ENCODE results near the gene WDR55. TPM values are rescaled to one million over a fixed set of nuclear protein-coding genes. Genes with fewer than 3 reads are reported as not detected.
A peak's percentile ranks its signal among the peaks of the same experiment; 100 is the strongest.

WDR55 gene
- total and polyA plus RNA-seq, 2 of the 8 experiments (the other 6 are each of a cell fraction or from before 2014, with no cell fraction given) = 15.3 to 22.7 TPM

- Histone ChIP-seq H3K27me3 (replicated peaks in 1 of 4; ENCODE audit: control insufficient read depth in 3 of 4, extremely low read depth in 1 of 4, insufficient read depth in 3 of 4, low read length in 3 of 4) (no peaks in the 10 kb centered on the region), H3K27ac (ENCODE audit: low read depth, low read length) (no peak overlapping the region), H3K56ac (replicated peaks; ENCODE audit: insufficient read length, low read depth, low read length) (peak overlapping the region; percentile 40)
These were observed 710 bp upstream of the WDR55 start for GRCh38 chr5:140664030-140664358.

More at GRCh38 chr5:140664030-140664358, 710 bp upstream of the WDR55 start:
- H3K4me1 ChIP-seq (replicated peaks in 1 of 4; ENCODE audit: control insufficient read depth in 3 of 4, insufficient read depth in 4 of 4, low read length in 3 of 4) = no peaks in the 10 kb centered on the region; a peak in 1 of 7 replicates
- no peak overlapping the region for H3K23ac ChIP-seq (ENCODE audit: insufficient read length)
- H2AFZ ChIP-seq (ENCODE audit: low read length) = peak overlapping the region; percentile 98
- peaks cover 0 to 19% of the 10 kb centered on the region in 2 experiments; a peak in 2 of 4 replicates for H3K79me2 ChIP-seq (ENCODE audit: control insufficient read depth in 1 of 2, insufficient read depth in 2 of 2, low read length in 2 of 2)
- no peak overlapping the region for H2BK12ac ChIP-seq (ENCODE audit: low read depth, low read length)
- H4K8ac ChIP-seq (ENCODE audit: extremely low read depth, insufficient read depth, low read length) = no peak overlapping the region
- no peak overlapping the region; a peak in 1 of 7 replicates for H3K9ac ChIP-seq (replicated peaks in 1 of 4; ENCODE audit: extremely low read depth in 1 of 4, low read depth in 3 of 4, low read length in 3 of 4)
- no peak overlapping the region for H2BK5ac ChIP-seq (ENCODE audit: low read depth, low read length)
- H3K4me3 ChIP-seq (ENCODE audit: extremely low read depth in 1 of 4, insufficient read depth in 2 of 4, low read depth in 3 of 4, low read length in 4 of 4) = peak overlapping the region; percentile 82 to 98 (median 94)
- CTCF ChIA-PET (ENCODE audit: partially characterized antibody) = interaction anchor here (0.8 to 2.1 kb wide), 3 partner anchors 11 to 56 kb away, joined by 3 to 4 read pairs (median 3); partner anchors contain the start of genes IK and NDUFA2
- POLR2A ChIA-PET (ENCODE audit: partially characterized antibody) = interaction anchor here (1.1 to 9.9 kb wide), 9 partner anchors 10 to 116 kb away, joined by 3 to 87 read pairs (median 7); partner anchors contain the start of genes DND1, HARS1, HARS2 and IK
- H3K79me1 ChIP-seq (ENCODE audit: low read depth, low read length) = peaks cover 3% of the 10 kb centered on the region; the same call in 1 of the 2 replicates
- H2BK20ac ChIP-seq (ENCODE audit: low read length) = peak overlapping the region; percentile 72; the same call in 1 of the 2 replicates
- no peak overlapping the region for H2BK120ac ChIP-seq (replicated peaks; ENCODE audit: low read depth, low read length)
- H4K91ac ChIP-seq (replicated peaks; ENCODE audit: insufficient read length, low read length) = no peak overlapping the region
- peak overlapping the region; percentile 92 to 93 for H3K4me2 ChIP-seq (ENCODE audit: insufficient read depth in 1 of 2, low read depth in 2 of 2, low read length in 2 of 2)
- no peak overlapping the region for H4K5ac ChIP-seq (ENCODE audit: insufficient read length, low read depth, low read length)
- no peak overlapping the region for H2AK5ac ChIP-seq (ENCODE audit: low read depth, low read length)
- DNase-seq (ENCODE audit: low read depth in 1 of 2, low spot score in 2 of 2) = no peak
- 60% methylated on average over 18 of the region's 18 CpGs; no CpG with 5 or more reads in 1 of the 2 experiments for WGBS, 2 experiments (ENCODE audit: extremely low coverage in 1 of 2, insufficient coverage in 1 of 2, insufficient read length in 1 of 2, insufficient replicate concordance in 2 of 2, low coverage in 1 of 2, low lambda C conversion rate in 2 of 2, missing lambda C conversion rate in 1 of 2)
- peaks cover 6% of the 10 kb centered on the region for H3K23me2 ChIP-seq (ENCODE audit: low read depth, low read length)
- TF ChIP-seq POLR2A (IDR thresholded peaks at IDR 0.05; ENCODE audit: control extremely low read depth in 1 of 2, low read depth in 2 of 2, low read length in 2 of 2) (no peak), KDM5A (IDR thresholded peaks at IDR 0.05; ENCODE audit: low read length) (no peak), SRF (IDR thresholded peaks at IDR 0.05; ENCODE audit: low read depth, low read length) (no peak), SAP30 (IDR thresholded peaks at IDR 0.05; ENCODE audit: insufficient read depth, insufficient replicate concordance, low read length) (no peak), CHD1 (IDR thresholded peaks at IDR 0.05; ENCODE audit: low read depth, low read length) (no peak), POU5F1 (IDR thresholded peaks at IDR 0.05; ENCODE audit: low read depth, low read length) (no peak), SUZ12 (IDR thresholded peaks at IDR 0.05; ENCODE audit: low read length) (no peak), BACH1 (IDR thresholded peaks at IDR 0.05; ENCODE audit: low read length) (no peak), KDM4A (IDR thresholded peaks at IDR 0.05; ENCODE audit: low read depth, low read length, severe bottlenecking) (no peak), SIX5 (IDR thresholded peaks at IDR 0.05; ENCODE audit: low read depth, low read length) (no peak)
- H4K20me1 ChIP-seq (replicated peaks in 1 of 2; ENCODE audit: control insufficient read depth in 1 of 2, insufficient read depth in 2 of 2, low read length in 2 of 2) = peaks cover 0 to 2% of the 10 kb centered on the region in 2 experiments
- H3K9me3 ChIP-seq (ENCODE audit: insufficient read depth in 2 of 2, low read depth in 1 of 2, low read length in 1 of 2) = no peaks in the 10 kb centered on the region
- no peak overlapping the region for H2BK15ac ChIP-seq (ENCODE audit: low read length)
- H3K4ac ChIP-seq (replicated peaks; ENCODE audit: insufficient read length, low read depth, low read length) = peak overlapping the region; percentile 40
- no peak overlapping the region for H3K14ac ChIP-seq (ENCODE audit: insufficient read length)
- no peak overlapping the region for H3K18ac ChIP-seq (ENCODE audit: extremely low read depth, low read length)
- no peak for FAIRE-seq
- H3K36me3 ChIP-seq (ENCODE audit: control insufficient read depth in 2 of 4, insufficient read depth in 4 of 4, low read length in 3 of 4) = peaks cover 9 to 51% (median 32%) of the 10 kb centered on the region in 4 experiments; a peak in 7 of 8 replicates

Measured in H1 (cell line).